H1 (cell line): ENCODE results near the gene PDK2. TPM values are rescaled to one million over a fixed set of nuclear protein-coding genes. Genes with fewer than 3 reads are reported as not detected.

Source experiments
- CTCF ChIA-PET: fragments of 300-600 bp; sonication (Branson Sonifier 250); formaldehyde crosslinking; loops from one replicate; lab custom pipeline; 2021; ENCODE audit not compliant: partially characterized antibody; lab: Charles Lee
- POLR2A ChIA-PET: fragments of 300-600 bp; sonication (Branson Sonifier 250); formaldehyde crosslinking; loops from one replicate; lab custom pipeline; 2021; ENCODE audit warnings: inconsistent platforms; ENCODE audit not compliant: partially characterized antibody; lab: Charles Lee
- DNase-seq, 2 experiments: peaks; one replicate each; pipeline versions ENCODE4 v3.0.0 to v3.0.0-alpha.2; 2010 to 2022; ENCODE audit warnings: low spot score in 2 of 2, low read depth in 1 of 2, mixed read lengths in 1 of 2
- FAIRE-seq: peaks from 2 replicates; lab custom pipeline; 2011; peaks lifted over from hg19 to GRCh38; lab: Jason Lieb, UNC
- H2AFZ ChIP-seq: 2 replicates; pipeline ENCODE4 v1.8.1; 2012; ENCODE audit warnings: low read length, inconsistent platforms
- H2AK5ac ChIP-seq: 2 replicates; pipeline ENCODE4 v1.6.1; 2013; ENCODE audit warnings: low read depth, low read length
- H2BK120ac ChIP-seq: replicated peaks from 2 replicates; pipeline ENCODE3; 2013; ENCODE audit warnings: low read depth, low read length, inconsistent platforms
- H2BK12ac ChIP-seq: 2 replicates; pipeline ENCODE4 v1.6.1; 2013; ENCODE audit warnings: low read depth, low read length
- H2BK15ac ChIP-seq: 2 replicates; pipeline ENCODE4 v1.6.1; 2013; ENCODE audit warnings: low read length
- H2BK20ac ChIP-seq: 2 replicates; pipeline ENCODE4 v1.6.1; 2013; ENCODE audit warnings: low read length
- H2BK5ac ChIP-seq: 2 replicates; pipeline ENCODE4 v1.6.1; 2013; ENCODE audit warnings: low read depth, low read length
- H3K14ac ChIP-seq: 2 replicates; pipeline ENCODE4 v1.6.1; 2013; ENCODE audit warnings: inconsistent platforms; ENCODE audit not compliant: insufficient read length
- H3K18ac ChIP-seq: 2 replicates; pipeline ENCODE4 v1.6.1; 2013; ENCODE audit warnings: low read length; ENCODE audit errors: extremely low read depth
- H3K23ac ChIP-seq: 2 replicates; pipeline ENCODE4 v1.6.1; 2013; ENCODE audit warnings: inconsistent platforms; ENCODE audit not compliant: insufficient read length
- H3K23me2 ChIP-seq: 2 replicates; pipeline ENCODE4 v1.6.1; 2013; ENCODE audit warnings: low read depth, low read length
- H3K27ac ChIP-seq: 2 replicates; pipeline ENCODE4 v1.6.1; 2011; ENCODE audit warnings: low read depth, low read length, inconsistent platforms
- H3K27me3 ChIP-seq, 4 experiments: replicated peaks in 1 of 4; 1 replicate in 1 of 4; 2 replicates in 3 of 4; pipeline versions ENCODE4 v1.6.1 to v1.8.1; 2011 to 2013; ENCODE audit warnings: low read length in 3 of 4, mild to moderate bottlenecking in 3 of 4, inconsistent platforms in 2 of 4, mixed read lengths in 2 of 4, moderate library complexity in 1 of 4; ENCODE audit not compliant: control insufficient read depth in 3 of 4, insufficient read depth in 3 of 4; ENCODE audit errors: extremely low read depth in 1 of 4
- H3K36me3 ChIP-seq, 4 experiments: 2 replicates each; pipeline versions ENCODE4 v1.6.1 to v1.8.1; 2011 to 2013; ENCODE audit warnings: mild to moderate bottlenecking in 4 of 4, low read length in 3 of 4, moderate library complexity in 2 of 4, control low read depth in 1 of 4, inconsistent platforms in 1 of 4; ENCODE audit not compliant: insufficient read depth in 4 of 4, control insufficient read depth in 2 of 4
- H3K4ac ChIP-seq: replicated peaks from 2 replicates; pipeline ENCODE3; 2013; ENCODE audit warnings: low read length, low read depth, mixed read lengths, inconsistent platforms; ENCODE audit not compliant: insufficient read length
- H3K4me1 ChIP-seq, 4 experiments: replicated peaks in 1 of 4; 1 replicate in 1 of 4; 2 replicates in 3 of 4; pipeline versions ENCODE4 v1.6.1 to v1.8.1; 2011 to 2013; ENCODE audit warnings: low read length in 3 of 4, inconsistent platforms in 2 of 4, mixed read lengths in 1 of 4; ENCODE audit not compliant: insufficient read depth in 4 of 4, control insufficient read depth in 3 of 4
- H3K4me2 ChIP-seq, 2 experiments: 2 replicates each; pipeline versions ENCODE4 v1.6.1 to v1.8.1; 2011 to 2013; ENCODE audit warnings: low read depth in 2 of 2, low read length in 2 of 2, control low read depth in 1 of 2, inconsistent platforms in 1 of 2, mild to moderate bottlenecking in 1 of 2; ENCODE audit not compliant: insufficient read depth in 1 of 2
- H3K4me3 ChIP-seq, 4 experiments: fragments of 200-600, 300-600 bp in 1 of 4; sonication (generic), shearing (Covaris generic), sonication (Bioruptor Twin) in 1 of 4; 2 replicates each; pipeline versions ENCODE4 v1.5.1 to v1.8.1; 2011 to 2016; ENCODE audit warnings: low read length in 4 of 4, low read depth in 3 of 4, control low read depth in 2 of 4, inconsistent platforms in 2 of 4, mild to moderate bottlenecking in 2 of 4, mixed read lengths in 1 of 4, moderate library complexity in 1 of 4; ENCODE audit not compliant: insufficient read depth in 2 of 4; ENCODE audit errors: extremely low read depth in 1 of 4
- H3K56ac ChIP-seq: replicated peaks from 2 replicates; pipeline ENCODE3; 2013; ENCODE audit warnings: low read depth, mild to moderate bottlenecking, mixed read lengths, low read length, inconsistent platforms; ENCODE audit not compliant: insufficient read length
- H3K79me1 ChIP-seq: 2 replicates; pipeline ENCODE4 v1.6.1; 2013; ENCODE audit warnings: low read depth, low read length, control low read depth
- H3K79me2 ChIP-seq, 2 experiments: 2 replicates each; pipeline versions ENCODE4 v1.6.1 to v1.8.1; 2012 to 2013; ENCODE audit warnings: low read length in 2 of 2, mild to moderate bottlenecking in 2 of 2, inconsistent platforms in 1 of 2; ENCODE audit not compliant: insufficient read depth in 2 of 2, control insufficient read depth in 1 of 2
- H3K9ac ChIP-seq, 4 experiments: replicated peaks in 1 of 4; 1 replicate in 1 of 4; 2 replicates in 3 of 4; pipeline versions ENCODE4 v1.6.1 to v1.8.1; 2011 to 2013; ENCODE audit warnings: low read depth in 3 of 4, low read length in 3 of 4, control low read depth in 2 of 4, mild to moderate bottlenecking in 2 of 4, moderate library complexity in 2 of 4, inconsistent platforms in 1 of 4; ENCODE audit errors: extremely low read depth in 1 of 4
- H3K9me3 ChIP-seq, 2 experiments: 2 replicates each; pipeline versions ENCODE4 v1.6.1 to v1.8.1; 2012 to 2013; ENCODE audit warnings: mild to moderate bottlenecking in 2 of 2, moderate library complexity in 2 of 2, control low read depth in 1 of 2, inconsistent platforms in 1 of 2, low read depth in 1 of 2, low read length in 1 of 2, mixed read lengths in 1 of 2; ENCODE audit not compliant: insufficient read depth in 2 of 2
- H4K20me1 ChIP-seq, 2 experiments: replicated peaks in 1 of 2; 2 replicates each; pipeline versions ENCODE3 to v1.8.1; 2011 to 2013; ENCODE audit warnings: inconsistent platforms in 2 of 2, low read length in 2 of 2, mild to moderate bottlenecking in 1 of 2; ENCODE audit not compliant: insufficient read depth in 2 of 2, control insufficient read depth in 1 of 2
- H4K5ac ChIP-seq: 2 replicates; pipeline ENCODE4 v1.6.1; 2013; ENCODE audit warnings: low read length, low read depth, mixed read lengths, inconsistent platforms; ENCODE audit not compliant: insufficient read length
- H4K8ac ChIP-seq: 2 replicates; pipeline ENCODE4 v1.8.0; 2013; ENCODE audit warnings: mild to moderate bottlenecking, moderate library complexity, low read length, inconsistent platforms; ENCODE audit not compliant: insufficient read depth; ENCODE audit errors: extremely low read depth
- H4K91ac ChIP-seq: replicated peaks from 2 replicates; pipeline ENCODE3; 2013; ENCODE audit warnings: low read length, mixed read lengths, inconsistent platforms; ENCODE audit not compliant: insufficient read length
- EZH2 ChIP-seq: fragments of 200-600 bp; sonication (generic); IDR thresholded peaks from 2 replicates; pipeline ENCODE4 v1.7.1; 2012; ENCODE audit warnings: low read depth, mild to moderate bottlenecking, moderate library complexity, low read length, inconsistent platforms; ENCODE audit not compliant: severe bottlenecking
- RBBP5 ChIP-seq: IDR thresholded peaks from 2 replicates; pipeline ENCODE4 v1.7.1; 2012; ENCODE audit warnings: low read depth, mild to moderate bottlenecking, inconsistent platforms, low read length, moderate library complexity, borderline replicate concordance
- WGBS, 2 experiments: shearing (Covaris generic) in 1 of 2; methylation state at CpG; one replicate each; pipeline versions ENCODE4 v1.1.6 to v1.1.7; 2013 to 2015; ENCODE audit warnings: low lambda C conversion rate in 2 of 2, mixed read lengths in 2 of 2, inconsistent platforms in 1 of 2, low coverage in 1 of 2, missing lambda C conversion rate in 1 of 2; ENCODE audit not compliant: insufficient replicate concordance in 2 of 2, insufficient coverage in 1 of 2, insufficient read length in 1 of 2; ENCODE audit errors: extremely low coverage in 1 of 2, missing lambda C conversion rate in 1 of 2; 5-methylcytosine and 5-hydroxymethylcytosine counted together
- polyA plus RNA-seq, 7 experiments: library from polyadenylated mRNA; depleted of rRNA in 3 of 7; stranded (reverse) in 5 of 7; unstranded in 2 of 7; fragments of >200 nt in 5 of 7; fragments of 200-250 nt in 2 of 7; gene quantifications; 1 replicate in 5 of 7; 2 replicates in 1 of 7; 4 replicates in 1 of 7; pipeline versions ENCODE4 v1.2.1 to v1.2.3, GENCODE V29; 2011 to 2013; ENCODE audit warnings: missing spikeins in 2 of 7, mixed read lengths in 2 of 7
- total RNA-seq: library from RNA; stranded (reverse); fragmentation: NEBNext Ultra II Directional; extraction: Animal tissue kit (Norgen Biotek cat#: 25700); gene quantifications from 2 replicates; pipeline ENCODE4 v1.2.1, GENCODE V29; 2021

Gene PDK2
- total and polyA plus RNA-seq, 2 of the 8 experiments (the other 6 are each of a cell fraction or from before 2014, with no cell fraction given) = 18.3 to 121 TPM

- no peak for DNase-seq
- Histone ChIP-seq H3K79me1 (peaks cover 8% of the 10 kb centered on the region), H3K14ac (no peak overlapping the region), H2BK5ac (no peak overlapping the region), H3K23ac (no peak overlapping the region), H3K9ac (no peak overlapping the region), H2AK5ac (no peak overlapping the region), H4K91ac (no peak overlapping the region), H3K18ac (peak overlapping the region; percentile 15), H2AFZ (no peak overlapping the region), H3K9me3 (no peaks in the 10 kb centered on the region), H3K27ac (no peak overlapping the region), H2BK20ac (no peak overlapping the region), H2BK12ac (peak overlapping the region; percentile 81; the same call in 1 of the 2 replicates), H4K5ac (no peak overlapping the region), H3K4me2 (peak overlapping the region; percentile 87 to 88), H3K56ac (no peak overlapping the region), H3K79me2 (no peaks in the 10 kb centered on the region; a peak in 1 of 4 replicates), H3K4me3 (peak overlapping the region; percentile 30 to 64 (median 48)), H3K23me2 (peaks cover 30% of the 10 kb centered on the region), H3K36me3 (peaks cover 0 to 6% (median 0%) of the 10 kb centered on the region in 4 experiments; a peak in 1 of 8 replicates), H2BK120ac (no peak overlapping the region), H3K4me1 (peaks cover 0 to 34% (median 16%) of the 10 kb centered on the region in 4 experiments; a peak in 6 of 7 replicates), H3K4ac (no peak overlapping the region), H4K8ac (no peak overlapping the region), H4K20me1 (peaks cover 5 to 16% of the 10 kb centered on the region in 2 experiments), H2BK15ac (no peak overlapping the region), H3K27me3 (peaks cover 2 to 17% (median 15%) of the 10 kb centered on the region in 4 experiments; a peak in 6 of 7 replicates)
- no peak for FAIRE-seq
- CTCF ChIA-PET = interaction anchor here (0.5 to 21.5 kb wide), 15 partner anchors 10 to 204 kb away, joined by 3 to 299 read pairs (median 5); partner anchors contain the start of genes COL1A1, SAMD14 and SGCA
- POLR2A ChIA-PET = interaction anchor here (1.3 to 2.6 kb wide), 4 partner anchors 8 to 25 kb away, joined by 4 to 9 read pairs (median 7); no protein-coding TSS in a partner anchor
- WGBS, 2 experiments = 20% methylated on average over 14 of the region's 25 CpGs; no CpG with 5 or more reads in 1 of the 2 experiments
- TF ChIP-seq EZH2 (no peak), RBBP5 (no peak)
Observed at GRCh38 chr17:50148226-50149090, 53.3 kb downstream of the PDK2 start.
